ENCODE data around the gene KRTAP10-5. TPM values are rescaled to one million over a fixed set of nuclear protein-coding genes. Genes with fewer than 3 reads are reported as not detected.

KRTAP10-5 gene
- total RNA-seq, 1 donor: not detected

GRCh38 chr21:44539991-44540666 is 40.3 kb downstream of the KRTAP10-5 start, which contains the start of gene KRTAP10-1:
Gene KRTAP10-1 (minus strand): TSS chr21:44540195. CDS start chr21:44540150, 45 bp downstream.
- no peak for TF ChIP-seq CTCF (IDR thresholded peaks at IDR 0.05; ENCODE audit: insufficient read depth, low read length)
- no peak within 1 kb of the TSS for H3K4me3 ChIP-seq (ENCODE audit: low read depth, low read length)
- DNase-seq (ENCODE audit: low read depth): no peak

GRCh38 chr21:44539046-44539445 is 41.4 kb downstream of the KRTAP10-5 start:
- no peak for TF ChIP-seq CTCF (IDR thresholded peaks at IDR 0.05; ENCODE audit: insufficient read depth, low read length)

GRCh38 chr21:44537930-44538911 is 42.2 kb downstream of the KRTAP10-5 start:
- DNase-seq (ENCODE audit: low read depth): no peak
- no peak for TF ChIP-seq CTCF (IDR thresholded peaks at IDR 0.05; ENCODE audit: insufficient read depth, low read length)
- H3K4me3 ChIP-seq (ENCODE audit: low read depth, low read length): no peak overlapping the region

More at GRCh38 chr21:44539046-44539445, 41.4 kb downstream of the KRTAP10-5 start:
- no peak for DNase-seq (ENCODE audit: low read depth)
- H3K4me3 ChIP-seq (ENCODE audit: low read depth, low read length): no peak overlapping the region

- DNase-seq (ENCODE audit: low read depth): no peak
These were observed 44.4 kb downstream of the KRTAP10-5 start for GRCh38 chr21:44535963-44536362.

GRCh38 chr21:44534688-44535087 is 45.7 kb downstream of the KRTAP10-5 start:
- DNase-seq (ENCODE audit: low read depth): no peak
- no peak for TF ChIP-seq CTCF (IDR thresholded peaks at IDR 0.05; ENCODE audit: insufficient read depth, low read length)
- H3K4me3 ChIP-seq (ENCODE audit: low read depth, low read length): no peak overlapping the region

More at GRCh38 chr21:44535963-44536362, 44.4 kb downstream of the KRTAP10-5 start:
- no peak for TF ChIP-seq CTCF (IDR thresholded peaks at IDR 0.05; ENCODE audit: insufficient read depth, low read length)
- H3K4me3 ChIP-seq (ENCODE audit: low read depth, low read length): no peak overlapping the region

- no peak overlapping the region for H3K4me3 ChIP-seq (ENCODE audit: low read depth, low read length)
- TF ChIP-seq CTCF (IDR thresholded peaks at IDR 0.05; ENCODE audit: insufficient read depth, low read length): no peak
- DNase-seq (ENCODE audit: low read depth): no peak
These were observed 46.3 kb downstream of the KRTAP10-5 start for GRCh38 chr21:44533891-44534627.

Data from fibroblast of the aortic adventitia (primary cell).